ENCODE results near the gene ATP9A. TPM values are rescaled to one million over a fixed set of nuclear protein-coding genes. Genes with fewer than 3 reads are reported as not detected.
A peak's percentile ranks its signal among the peaks of the same experiment; 100 is the strongest.

Gene ATP9A
- polyA plus RNA-seq, 1 of the 3 experiments (the other 2 are of a cell fraction), result 11.0 TPM

DNA sequence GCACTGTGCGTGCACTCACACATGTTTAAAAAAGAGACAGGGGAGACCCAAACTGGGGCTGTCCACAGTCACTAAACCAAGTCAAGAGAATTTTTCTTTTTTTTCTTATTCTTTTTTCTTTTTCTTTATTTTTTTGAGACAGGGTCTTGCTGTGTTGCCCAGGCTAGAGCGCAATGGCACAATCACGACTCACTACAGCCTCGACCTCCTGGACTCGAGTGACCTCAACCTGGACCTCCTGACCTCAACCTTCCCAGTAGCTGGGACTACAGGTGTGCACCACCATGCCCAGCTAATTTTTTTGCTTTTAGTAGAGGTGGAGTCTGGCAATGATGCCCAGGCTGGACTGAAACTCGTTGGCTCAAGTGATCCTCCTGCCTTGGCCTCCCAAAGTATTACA is 136.2 kb downstream of the ATP9A start:
- H3K9ac ChIP-seq, result peak overlapping the region; percentile 75; the same call in 1 of the 2 replicates
- peak overlapping the region; percentile 59 to 99; a peak in 3 of 4 replicates for H3K27ac ChIP-seq (ENCODE audit: low read depth in 2 of 2, low read length in 1 of 2)
- H3K9me2 ChIP-seq, result no peaks in the 10 kb centered on the region
- peak overlapping the region; percentile 62 for H3K4me2 ChIP-seq
- no peaks in the 10 kb centered on the region for H3K27me3 ChIP-seq (ENCODE audit: insufficient read depth)
- no peaks in the 10 kb centered on the region for H3K36me3 ChIP-seq (replicated peaks in 1 of 2; ENCODE audit: control insufficient read depth in 1 of 2, insufficient read depth in 2 of 2, low read length in 1 of 2)
- H3K79me2 ChIP-seq (ENCODE audit: insufficient read depth), result no peaks in the 10 kb centered on the region; the same call in 1 of the 2 replicates
- DNase-seq, result no peak
- peaks cover 10% of the 10 kb centered on the region for H3F3A ChIP-seq (replicated peaks; ENCODE audit: insufficient read depth)
- no peaks in the 10 kb centered on the region for H3K9me3 ChIP-seq
- TF ChIP-seq FOXJ3 (CRISPR knock-in tag; IDR thresholded peaks at IDR 0.05), result no peak
- TF ChIP-seq, protein P1, sequence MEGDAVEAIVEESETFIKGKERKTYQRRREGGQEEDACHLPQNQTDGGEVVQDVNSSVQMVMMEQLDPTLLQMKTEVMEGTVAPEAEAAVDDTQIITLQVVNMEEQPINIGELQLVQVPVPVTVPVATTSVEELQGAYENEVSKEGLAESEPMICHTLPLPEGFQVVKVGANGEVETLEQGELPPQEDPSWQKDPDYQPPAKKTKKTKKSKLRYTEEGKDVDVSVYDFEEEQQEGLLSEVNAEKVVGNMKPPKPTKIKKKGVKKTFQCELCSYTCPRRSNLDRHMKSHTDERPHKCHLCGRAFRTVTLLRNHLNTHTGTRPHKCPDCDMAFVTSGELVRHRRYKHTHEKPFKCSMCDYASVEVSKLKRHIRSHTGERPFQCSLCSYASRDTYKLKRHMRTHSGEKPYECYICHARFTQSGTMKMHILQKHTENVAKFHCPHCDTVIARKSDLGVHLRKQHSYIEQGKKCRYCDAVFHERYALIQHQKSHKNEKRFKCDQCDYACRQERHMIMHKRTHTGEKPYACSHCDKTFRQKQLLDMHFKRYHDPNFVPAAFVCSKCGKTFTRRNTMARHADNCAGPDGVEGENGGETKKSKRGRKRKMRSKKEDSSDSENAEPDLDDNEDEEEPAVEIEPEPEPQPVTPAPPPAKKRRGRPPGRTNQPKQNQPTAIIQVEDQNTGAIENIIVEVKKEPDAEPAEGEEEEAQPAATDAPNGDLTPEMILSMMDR (IDR thresholded peaks at IDR 0.05), result no peak
- no peak for TF ChIP-seq FOXM1 (IDR thresholded peaks at IDR 0.05; ENCODE audit: low read depth)
- no peak for TF ChIP-seq RFX5 (IDR thresholded peaks at IDR 0.05; ENCODE audit: low read length)
- no peak for TF ChIP-seq NFIC (IDR thresholded peaks at IDR 0.05; ENCODE audit: borderline replicate concordance)
- no peak for TF ChIP-seq POLR2AphosphoS5 (IDR thresholded peaks at IDR 0.05; ENCODE audit: low read depth, low read length)
- TF ChIP-seq MXI1 (IDR thresholded peaks at IDR 0.05; ENCODE audit: low read depth, low read length), result no peak
- TF ChIP-seq MEF2A (IDR thresholded peaks at IDR 0.05; ENCODE audit: borderline replicate concordance, low read depth), result no peak
- no peak for TF ChIP-seq MAX (IDR thresholded peaks at IDR 0.05; ENCODE audit: low read depth)
- TF ChIP-seq SMC3 (IDR thresholded peaks at IDR 0.05; ENCODE audit: low read depth, low read length), result no peak
- no peak for TF ChIP-seq YY1 (IDR thresholded peaks at IDR 0.05; ENCODE audit: low read depth)
- TF ChIP-seq, protein P2, sequence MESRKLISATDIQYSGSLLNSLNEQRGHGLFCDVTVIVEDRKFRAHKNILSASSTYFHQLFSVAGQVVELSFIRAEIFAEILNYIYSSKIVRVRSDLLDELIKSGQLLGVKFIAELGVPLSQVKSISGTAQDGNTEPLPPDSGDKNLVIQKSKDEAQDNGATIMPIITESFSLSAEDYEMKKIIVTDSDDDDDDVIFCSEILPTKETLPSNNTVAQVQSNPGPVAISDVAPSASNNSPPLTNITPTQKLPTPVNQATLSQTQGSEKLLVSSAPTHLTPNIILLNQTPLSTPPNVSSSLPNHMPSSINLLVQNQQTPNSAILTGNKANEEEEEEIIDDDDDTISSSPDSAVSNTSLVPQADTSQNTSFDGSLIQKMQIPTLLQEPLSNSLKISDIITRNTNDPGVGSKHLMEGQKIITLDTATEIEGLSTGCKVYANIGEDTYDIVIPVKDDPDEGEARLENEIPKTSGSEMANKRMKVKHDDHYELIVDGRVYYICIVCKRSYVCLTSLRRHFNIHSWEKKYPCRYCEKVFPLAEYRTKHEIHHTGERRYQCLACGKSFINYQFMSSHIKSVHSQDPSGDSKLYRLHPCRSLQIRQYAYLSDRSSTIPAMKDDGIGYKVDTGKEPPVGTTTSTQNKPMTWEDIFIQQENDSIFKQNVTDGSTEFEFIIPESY (IDR thresholded peaks at IDR 0.05; ENCODE audit: borderline replicate concordance, low read depth), result no peak
- CTCF ChIA-PET, result no interaction called here
- POLR2A ChIA-PET, result no interaction called here
- peaks cover 13 to 21% of the 10 kb centered on the region in 2 experiments for H3K4me1 ChIP-seq (ENCODE audit: control insufficient read depth in 1 of 2, insufficient read depth in 2 of 2, low read depth in 1 of 2, low read length in 1 of 2)
- no peak overlapping the region; a peak in 1 of 4 replicates for H3K4me3 ChIP-seq (ENCODE audit: low read depth in 2 of 2, low read length in 1 of 2)
- H4K20me1 ChIP-seq (ENCODE audit: insufficient read depth), result no peaks in the 10 kb centered on the region
- 95% methylated on average over 6 of the region's 6 CpGs for WGBS (ENCODE audit: low lambda C conversion rate)
- H2AFZ ChIP-seq (ENCODE audit: low read depth), result no peak overlapping the region
